GM18873 (cell line): ENCODE results near the gene PLXNB2.
"Not testable (repeated sequence)": the region's sequence is repeated elsewhere in the genome, so short reads cannot be mapped to it uniquely, and the experiment has no call there.

ENCODE experiments used
- ATAC-seq: cut with Tn5 transposase; IDR thresholded peaks from one replicate; pipeline ENCODE4 v1.9.1; 2021; ENCODE audit warnings: mild to moderate bottlenecking, moderate library complexity, moderate number of reproducible peaks; ENCODE audit not compliant: unreplicated experiment, low FRiP score

Gene PLXNB2

GRCh38 chr22:50306753-50307749 lies at the start of gene PLXNB2:
Gene PLXNB2, minus strand, starts transcription at chr22:50307646. Its CDS starts 17,062 bp downstream, at chr22:50290584.
- no peak for ATAC-seq

GRCh38 chr22:50357222-50357621 lies 49.8 kb upstream of the PLXNB2 start:
- ATAC-seq = no peak

- no peak for ATAC-seq
Measured at GRCh38 chr22:50356186-50356585, 48.7 kb upstream of the PLXNB2 start.

- ATAC-seq = no peak
Measured at GRCh38 chr22:50348058-50348457, 40.6 kb upstream of the PLXNB2 start.

- no peak for ATAC-seq
Measured at GRCh38 chr22:50347157-50347556, 39.7 kb upstream of the PLXNB2 start.

- ATAC-seq = no peak
Measured at GRCh38 chr22:50346470-50346869, 39.0 kb upstream of the PLXNB2 start.

- no peak for ATAC-seq
Measured at GRCh38 chr22:50343541-50343935, 36.1 kb upstream of the PLXNB2 start.

GRCh38 chr22:50342651-50343540 lies 35.5 kb upstream of the PLXNB2 start, which contains the start of gene PPP6R2:
Gene PPP6R2, plus strand, starts transcription at chr22:50343327. Its CDS starts 50,582 bp downstream, at chr22:50393909.
- ATAC-seq = peak; percentile 58

- peak; percentile 50 for ATAC-seq
Measured at GRCh38 chr22:50341977-50342650, 34.7 kb upstream of the PLXNB2 start.

- ATAC-seq = no peak
Measured at GRCh38 chr22:50339945-50340879, 32.8 kb upstream of the PLXNB2 start.

- ATAC-seq = no peak
Measured at GRCh38 chr22:50338860-50339462, 31.5 kb upstream of the PLXNB2 start.

GRCh38 chr22:50338042-50338573 lies 30.7 kb upstream of the PLXNB2 start:
- ATAC-seq = no peak

- ATAC-seq = no peak
Measured at GRCh38 chr22:50337262-50338041, 30.0 kb upstream of the PLXNB2 start.

- not testable (repeated sequence) for ATAC-seq
Measured at GRCh38 chr22:50334433-50334832, 27.0 kb upstream of the PLXNB2 start.

GRCh38 chr22:50329236-50329635 lies 21.8 kb upstream of the PLXNB2 start:
- no peak for ATAC-seq

- no peak for ATAC-seq
Measured at GRCh38 chr22:50327711-50328019, 20.2 kb upstream of the PLXNB2 start.

GRCh38 chr22:50326956-50327710 lies 19.7 kb upstream of the PLXNB2 start, which contains the start of gene DENND6B:
Gene DENND6B, minus strand, starts transcription at chr22:50327012. Its CDS starts 24 bp downstream, at chr22:50326988.
- ATAC-seq = no peak
